Neural progenitor cell (in vitro differentiated cells): ENCODE results near the gene EME2. TPM values are rescaled to one million over a fixed set of nuclear protein-coding genes. Genes with fewer than 3 reads are reported as not detected.

Experiments
- DNase-seq: peaks from one replicate; pipeline ENCODE4 v3.0.0-alpha.2; 2016; ENCODE audit warnings: low spot score
- H2AFZ ChIP-seq: fragments of 200-600 bp; sonication (generic); replicated peaks from 2 replicates; pipeline ENCODE4 v1.6.1; 2016; ENCODE audit warnings: antibody characterized with exemption
- H3F3A ChIP-seq: fragments of 200-600 bp; sonication (generic); 2 replicates; pipeline ENCODE4 v1.6.1; 2016; ENCODE audit warnings: antibody characterized with exemption, low read depth
- H3K27ac ChIP-seq: fragments of 200-600 bp; sonication (generic); 2 replicates; pipeline ENCODE4 v1.5.1; 2016; ENCODE audit warnings: mild to moderate bottlenecking
- H3K27me3 ChIP-seq: fragments of 200-600 bp; sonication (generic); 2 replicates; pipeline ENCODE4 v1.6.1; 2016; ENCODE audit warnings: mild to moderate bottlenecking, moderate library complexity
- H3K36me3 ChIP-seq: fragments of 200-600 bp; sonication (generic); 2 replicates; pipeline ENCODE4 v1.5.1; 2016
- H3K4me1 ChIP-seq: fragments of 200-600 bp; sonication (generic); 2 replicates; pipeline ENCODE4 v1.6.1; 2016; ENCODE audit warnings: mixed run types
- H3K4me2 ChIP-seq: fragments of 200-600 bp; sonication (generic); 2 replicates; pipeline ENCODE4 v1.6.1; 2016
- H3K4me3 ChIP-seq: fragments of 200-600 bp; sonication (generic); 2 replicates; pipeline ENCODE4 v1.5.1; 2016
- H3K79me2 ChIP-seq: fragments of 200-600 bp; sonication (generic); 2 replicates; pipeline ENCODE4 v1.6.1; 2016; ENCODE audit warnings: low read depth
- H3K9ac ChIP-seq: fragments of 200-600 bp; sonication (generic); 2 replicates; pipeline ENCODE4 v1.6.1; 2016
- H3K9me3 ChIP-seq: fragments of 200-600 bp; sonication (generic); 2 replicates; pipeline ENCODE4 v1.5.1; 2016; ENCODE audit warnings: low read depth
- H4K20me1 ChIP-seq: fragments of 200-600 bp; sonication (generic); 2 replicates; pipeline ENCODE4 v1.6.1; 2016; ENCODE audit warnings: low read depth
- H3K27ac Mint-ChIP-seq: 3 replicates; pipeline ENCODE4 v1.8.0; 2021; ENCODE audit warnings: mixed read lengths
- H3K27me3 Mint-ChIP-seq: 2 replicates; pipeline ENCODE4 v1.8.0; 2022; ENCODE audit warnings: low read depth, mild to moderate bottlenecking, inconsistent platforms, moderate library complexity, mixed read lengths; ENCODE audit not compliant: insufficient read depth
- H3K36me3 Mint-ChIP-seq: 3 replicates; pipeline ENCODE4 v1.8.0; 2021; ENCODE audit warnings: mixed read lengths
- H3K4me1 Mint-ChIP-seq: 3 replicates; pipeline ENCODE4 v1.8.0; 2021; ENCODE audit warnings: mixed read lengths
- H3K4me3 Mint-ChIP-seq: 3 replicates; pipeline ENCODE4 v1.8.0; 2021; ENCODE audit warnings: mild to moderate bottlenecking, moderate library complexity, mixed read lengths
- H3K9me3 Mint-ChIP-seq: 3 replicates; pipeline ENCODE4 v1.8.0; 2020; ENCODE audit warnings: mixed read lengths
- EZH2 ChIP-seq: fragments of 200-600 bp; sonication (generic); IDR thresholded peaks from 2 replicates; pipeline ENCODE4 v1.6.1; 2017; ENCODE audit warnings: antibody characterized with exemption, mild to moderate bottlenecking, moderate library complexity
- EZH2phosphoT487 ChIP-seq: fragments of 200-600 bp; sonication (generic); IDR thresholded peaks from 2 replicates; pipeline ENCODE4 v1.6.1; 2017; ENCODE audit warnings: antibody characterized with exemption
- total RNA-seq: library from RNA; depleted of rRNA; stranded (reverse); fragments of >200 nt; gene quantifications from 2 replicates; pipeline ENCODE4 v1.2.3, GENCODE V29; 2015; ENCODE audit warnings: low replicate concordance
- TF ChIP-seq, protein P1 (sequence below): fragments of 200-600 bp; sonication (generic); IDR thresholded peaks from 2 replicates; pipeline ENCODE4 v1.5.1; 2017; ENCODE audit warnings: antibody characterized with exemption, mild to moderate bottlenecking

The EME2 gene
- total RNA-seq, 1 donor from 2014 or later, result 2.3 TPM

DNA sequence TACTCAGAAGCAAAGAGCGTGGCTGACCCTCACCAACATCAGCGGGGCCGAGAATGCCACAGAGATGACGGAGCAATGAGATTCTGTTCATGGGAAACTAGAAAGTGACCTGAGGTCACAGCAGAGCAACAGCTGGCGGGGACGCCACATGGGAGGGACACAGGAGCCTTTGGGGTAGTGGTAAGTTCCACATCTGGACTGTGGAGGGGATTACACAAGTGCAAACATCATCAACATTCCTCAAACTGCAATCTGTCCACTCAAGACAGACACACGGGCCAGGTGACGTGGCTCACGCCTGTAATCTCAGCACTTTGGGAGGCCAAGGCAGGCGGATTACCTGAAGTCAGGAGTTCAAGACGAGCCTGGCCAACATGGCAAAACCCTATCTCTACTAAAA is 42.9 kb downstream of the EME2 start:
- no peak for DNase-seq
- Histone ChIP-seq H3K9ac (no peak overlapping the region), H3K27ac (no peak overlapping the region), H4K20me1 (no peaks in the 10 kb centered on the region), H3F3A (peaks cover 5% of the 10 kb centered on the region), H3K79me2 (no peaks in the 10 kb centered on the region), H3K4me3 (no peak overlapping the region), H3K4me2 (no peak overlapping the region), H3K27me3 (no peaks in the 10 kb centered on the region), H3K9me3 (no peaks in the 10 kb centered on the region), H2AFZ (no peak overlapping the region), H3K36me3 (no peaks in the 10 kb centered on the region), H3K4me1 (no peaks in the 10 kb centered on the region)
- H3K36me3 Mint-ChIP-seq, result peaks cover 9% of the 10 kb centered on the region
- no peaks in the 10 kb centered on the region for H3K9me3 Mint-ChIP-seq
- H3K27ac Mint-ChIP-seq, result no peak overlapping the region
- H3K4me3 Mint-ChIP-seq, result no peak overlapping the region
- no peaks in the 10 kb centered on the region for H3K4me1 Mint-ChIP-seq
- TF ChIP-seq EZH2, result no peak
- H3K27me3 Mint-ChIP-seq, result no peaks in the 10 kb centered on the region

DNA sequence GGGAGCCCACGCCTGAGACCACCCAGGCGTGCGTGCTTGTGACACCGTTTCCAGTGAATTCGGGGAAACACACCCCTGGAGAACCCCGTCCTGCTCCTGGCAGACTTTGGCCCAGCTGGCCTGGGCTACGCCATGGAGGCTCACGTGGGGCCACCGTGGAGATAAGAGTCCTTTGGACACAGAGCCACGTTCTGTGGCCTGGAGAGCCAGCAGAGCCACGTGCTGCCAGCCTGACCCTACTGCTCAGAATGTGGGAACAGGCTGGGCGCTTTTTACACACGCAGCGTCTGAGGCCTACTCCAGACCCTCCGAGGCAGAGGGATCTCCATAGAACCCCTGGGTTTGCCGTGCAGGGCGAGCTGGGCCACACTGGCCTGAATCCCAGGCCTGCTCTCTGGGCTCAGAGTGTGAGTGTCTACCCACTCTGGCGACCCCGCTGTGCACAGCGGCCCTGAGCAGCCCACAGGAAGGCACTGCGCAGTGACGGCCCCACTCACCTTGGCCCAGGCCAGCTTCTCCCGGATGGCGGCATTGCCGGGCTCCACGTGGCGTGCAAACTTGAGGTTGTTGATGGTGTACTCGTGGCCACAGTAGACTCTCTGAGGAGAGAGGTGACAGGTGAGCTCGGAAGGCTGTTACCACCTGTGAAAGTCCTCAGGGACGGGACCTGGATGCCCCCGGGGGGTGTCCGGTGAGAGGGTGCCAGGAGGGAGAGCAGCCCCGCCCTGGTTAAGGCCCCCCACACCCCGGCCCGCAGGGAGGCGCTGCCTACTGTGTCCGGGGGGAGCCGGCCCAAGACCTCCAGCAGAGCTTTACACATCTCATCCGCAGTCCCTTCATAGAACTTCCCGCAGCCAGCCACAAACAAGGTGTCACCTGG is 44.0 kb downstream of the EME2 start:
- Mint-ChIP-seq H3K27me3 (no peaks in the 10 kb centered on the region), H3K36me3 (peaks cover 9% of the 10 kb centered on the region), H3K9me3 (no peaks in the 10 kb centered on the region), H3K4me1 (no peaks in the 10 kb centered on the region), H3K4me3 (no peak overlapping the region), H3K27ac (no peak overlapping the region)
- H3K4me1 ChIP-seq, result no peaks in the 10 kb centered on the region
- H3K9me3 ChIP-seq, result no peaks in the 10 kb centered on the region
- DNase-seq, result no peak
- H3K79me2 ChIP-seq, result no peaks in the 10 kb centered on the region
- no peak overlapping the region for H3K4me3 ChIP-seq
- no peak overlapping the region for H3K9ac ChIP-seq
- no peaks in the 10 kb centered on the region for H4K20me1 ChIP-seq
- H2AFZ ChIP-seq, result no peak overlapping the region
- TF ChIP-seq EZH2phosphoT487 (no peak), EZH2 (no peak)
- TF ChIP-seq, protein P1, sequence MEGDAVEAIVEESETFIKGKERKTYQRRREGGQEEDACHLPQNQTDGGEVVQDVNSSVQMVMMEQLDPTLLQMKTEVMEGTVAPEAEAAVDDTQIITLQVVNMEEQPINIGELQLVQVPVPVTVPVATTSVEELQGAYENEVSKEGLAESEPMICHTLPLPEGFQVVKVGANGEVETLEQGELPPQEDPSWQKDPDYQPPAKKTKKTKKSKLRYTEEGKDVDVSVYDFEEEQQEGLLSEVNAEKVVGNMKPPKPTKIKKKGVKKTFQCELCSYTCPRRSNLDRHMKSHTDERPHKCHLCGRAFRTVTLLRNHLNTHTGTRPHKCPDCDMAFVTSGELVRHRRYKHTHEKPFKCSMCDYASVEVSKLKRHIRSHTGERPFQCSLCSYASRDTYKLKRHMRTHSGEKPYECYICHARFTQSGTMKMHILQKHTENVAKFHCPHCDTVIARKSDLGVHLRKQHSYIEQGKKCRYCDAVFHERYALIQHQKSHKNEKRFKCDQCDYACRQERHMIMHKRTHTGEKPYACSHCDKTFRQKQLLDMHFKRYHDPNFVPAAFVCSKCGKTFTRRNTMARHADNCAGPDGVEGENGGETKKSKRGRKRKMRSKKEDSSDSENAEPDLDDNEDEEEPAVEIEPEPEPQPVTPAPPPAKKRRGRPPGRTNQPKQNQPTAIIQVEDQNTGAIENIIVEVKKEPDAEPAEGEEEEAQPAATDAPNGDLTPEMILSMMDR, result no peak
- H3F3A ChIP-seq, result peaks cover 5% of the 10 kb centered on the region
- H3K27ac ChIP-seq, result no peak overlapping the region
- H3K27me3 ChIP-seq, result no peaks in the 10 kb centered on the region
- H3K4me2 ChIP-seq, result no peak overlapping the region
- H3K36me3 ChIP-seq, result no peaks in the 10 kb centered on the region

- DNase-seq, result no peak
- H3F3A ChIP-seq, result peaks cover 5% of the 10 kb centered on the region
- no peaks in the 10 kb centered on the region for H3K27me3 ChIP-seq
- no peaks in the 10 kb centered on the region for H3K4me1 ChIP-seq
- H3K27ac Mint-ChIP-seq, result no peak overlapping the region
- no peaks in the 10 kb centered on the region for H4K20me1 ChIP-seq
- no peaks in the 10 kb centered on the region for H3K4me1 Mint-ChIP-seq
- H3K36me3 Mint-ChIP-seq, result peaks cover 9% of the 10 kb centered on the region
- H3K9me3 Mint-ChIP-seq, result no peaks in the 10 kb centered on the region
- H2AFZ ChIP-seq, result no peak overlapping the region
- H3K9ac ChIP-seq, result no peak overlapping the region
- no peak overlapping the region for H3K27ac ChIP-seq
- H3K36me3 ChIP-seq, result no peaks in the 10 kb centered on the region
- no peak for TF ChIP-seq EZH2
- no peak for TF ChIP-seq EZH2phosphoT487
- TF ChIP-seq, protein P1, result no peak
- no peaks in the 10 kb centered on the region for H3K79me2 ChIP-seq
- no peak overlapping the region for H3K4me3 Mint-ChIP-seq
- no peaks in the 10 kb centered on the region for H3K27me3 Mint-ChIP-seq
- H3K4me3 ChIP-seq, result no peak overlapping the region
- H3K9me3 ChIP-seq, result no peaks in the 10 kb centered on the region
- H3K4me2 ChIP-seq, result no peak overlapping the region
These were observed 44.6 kb downstream of the EME2 start for GRCh38 chr16:1817276-1817589.

GRCh38 chr16:1817716-1818115 is 45.1 kb downstream of the EME2 start:
- Histone ChIP-seq H3K79me2 (no peaks in the 10 kb centered on the region), H3K9me3 (no peaks in the 10 kb centered on the region), H3K36me3 (no peaks in the 10 kb centered on the region), H3F3A (peaks cover 5% of the 10 kb centered on the region), H3K4me3 (no peak overlapping the region), H3K9ac (no peak overlapping the region), H3K27ac (no peak overlapping the region), H3K4me2 (no peak overlapping the region), H3K4me1 (no peaks in the 10 kb centered on the region), H2AFZ (no peak overlapping the region), H3K27me3 (no peaks in the 10 kb centered on the region), H4K20me1 (peaks cover under 1% of the 10 kb centered on the region)
- Mint-ChIP-seq H3K4me3 (no peak overlapping the region), H3K36me3 (peaks cover 9% of the 10 kb centered on the region), H3K27me3 (no peaks in the 10 kb centered on the region), H3K9me3 (no peaks in the 10 kb centered on the region), H3K4me1 (no peaks in the 10 kb centered on the region), H3K27ac (no peak overlapping the region)
- no peak for DNase-seq
- no peak for TF ChIP-seq EZH2phosphoT487
- TF ChIP-seq, protein P1, result no peak
- no peak for TF ChIP-seq EZH2
